H1 (cell line): ENCODE results near the gene HYDIN. TPM values are rescaled to one million over a fixed set of nuclear protein-coding genes. Genes with fewer than 3 reads are reported as not detected.

Source experiments
- ASH2L ChIP-seq: fragments of 200-600, 300-600 bp; sonication (generic); IDR thresholded peaks from one replicate; pipeline ENCODE4 v1.7.1; 2017; ENCODE audit warnings: low read length
- HDAC2 ChIP-seq, 2 experiments: fragments of 300-600 bp in 1 of 2; sonication (generic) in 1 of 2; IDR thresholded peaks; 2 replicates each; pipeline ENCODE4 v1.6.1; 2011 to 2012; ENCODE audit warnings: low read depth in 2 of 2, low read length in 2 of 2, mild to moderate bottlenecking in 2 of 2, moderate library complexity in 2 of 2, borderline replicate concordance in 1 of 2, inconsistent platforms in 1 of 2
- SIN3A ChIP-seq, 2 experiments: IDR thresholded peaks in 1 of 2; conservative IDR thresholded peaks in 1 of 2; 2 replicates each; pipeline ENCODE4 v1.6.1; 2011 to 2012; ENCODE audit warnings: low read length in 2 of 2, improper control_type of control experiment in 1 of 2, low read depth in 1 of 2, mild to moderate bottlenecking in 1 of 2
- polyA plus RNA-seq, 7 experiments: library from polyadenylated mRNA; depleted of rRNA in 3 of 7; stranded (reverse) in 5 of 7; unstranded in 2 of 7; fragments of >200 nt in 5 of 7; fragments of 200-250 nt in 2 of 7; gene quantifications; 1 replicate in 5 of 7; 2 replicates in 1 of 7; 4 replicates in 1 of 7; pipeline versions ENCODE4 v1.2.1 to v1.2.3, GENCODE V29; 2011 to 2013; ENCODE audit warnings: missing spikeins in 2 of 7, mixed read lengths in 2 of 7
- total RNA-seq: library from RNA; stranded (reverse); fragmentation: NEBNext Ultra II Directional; extraction: Animal tissue kit (Norgen Biotek cat#: 25700); gene quantifications from 2 replicates; pipeline ENCODE4 v1.2.1, GENCODE V29; 2021

Gene HYDIN
- total and polyA plus RNA-seq, 2 of the 8 experiments (the other 6 are each of a cell fraction or from before 2014, with no cell fraction given) = 1.1 to 1.8 TPM

DNA sequence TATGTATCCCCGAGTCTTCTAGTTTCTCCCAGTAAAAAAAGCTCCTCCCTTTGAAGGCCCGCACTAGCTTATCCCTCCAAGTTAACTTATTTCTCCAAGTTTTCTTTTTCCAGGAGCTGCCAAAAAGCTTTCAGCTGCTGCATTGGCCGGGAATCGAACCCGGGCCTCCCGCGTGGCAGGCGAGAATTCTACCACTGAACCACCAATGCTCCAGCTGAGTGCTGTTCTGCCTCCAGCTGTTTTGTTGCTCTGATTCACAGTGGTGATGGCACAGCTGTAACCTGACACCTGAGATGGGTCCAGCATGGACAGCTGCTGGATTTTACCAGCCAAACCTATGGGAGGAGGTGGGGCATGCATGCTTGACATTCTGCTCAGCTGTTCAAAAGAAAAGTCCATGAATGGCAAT, 451.6 kb downstream of the HYDIN start (continued):
- peak in 1 of 2 experiments; percentile 91; a peak in 2 of 4 replicates for TF ChIP-seq SIN3A (conservative IDR thresholded peaks at IDR 0.05 in 1 of 2, IDR thresholded peaks at IDR 0.05 in 1 of 2; ENCODE audit: low read depth in 1 of 2, low read length in 2 of 2)
- TF ChIP-seq ASH2L = no peak
- no peak for TF ChIP-seq HDAC2 (IDR thresholded peaks at IDR 0.05; ENCODE audit: borderline replicate concordance in 1 of 2, low read depth in 2 of 2, low read length in 2 of 2)
